NCI-H226 (cell line): Measurements from ENCODE around the gene ZNF385B.

Experiments used
- DNase-seq: peaks from one replicate; pipeline ENCODE4 v3.0.0-alpha.2; 2015

ZNF385B gene

DNA sequence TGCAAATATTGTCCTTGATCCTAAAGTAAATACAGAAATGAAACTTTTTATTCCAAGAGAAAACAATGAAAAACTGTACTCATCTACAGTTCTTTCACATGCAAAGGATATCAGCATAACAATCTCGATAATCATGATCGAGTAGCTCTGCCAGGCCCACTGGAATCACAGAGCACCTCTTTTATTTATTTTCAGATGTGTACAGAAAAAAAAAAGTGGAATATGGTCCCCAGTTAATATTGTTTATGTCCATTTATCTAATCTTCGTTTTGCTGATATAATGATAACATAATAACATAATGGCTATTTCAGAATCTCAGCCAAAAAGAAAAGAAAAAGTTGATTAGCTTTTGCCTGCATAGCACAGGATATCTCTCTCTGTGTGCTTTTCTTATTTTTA is 6.5 kb downstream of the ZNF385B start:
- DNase-seq: no peak

DNA sequence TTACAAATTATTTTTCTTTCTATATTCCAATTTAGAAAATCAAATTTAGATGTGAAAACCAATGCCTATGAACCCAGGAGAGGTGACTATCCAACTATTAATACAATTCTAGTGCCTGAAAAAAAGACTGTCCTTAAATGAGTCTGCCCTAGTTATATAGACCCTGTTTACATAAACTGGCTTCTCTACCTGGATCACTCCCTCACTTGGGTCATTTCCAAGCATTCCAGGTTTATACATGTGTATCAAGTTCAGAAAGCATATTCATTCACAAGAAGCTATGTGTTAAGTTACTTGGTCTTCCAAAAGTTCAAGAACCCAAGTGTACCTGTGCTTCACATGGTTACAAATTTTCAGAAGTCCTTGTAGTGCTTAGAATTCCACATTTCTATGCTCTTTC is 8.3 kb downstream of the ZNF385B start:
- DNase-seq: no peak

DNA sequence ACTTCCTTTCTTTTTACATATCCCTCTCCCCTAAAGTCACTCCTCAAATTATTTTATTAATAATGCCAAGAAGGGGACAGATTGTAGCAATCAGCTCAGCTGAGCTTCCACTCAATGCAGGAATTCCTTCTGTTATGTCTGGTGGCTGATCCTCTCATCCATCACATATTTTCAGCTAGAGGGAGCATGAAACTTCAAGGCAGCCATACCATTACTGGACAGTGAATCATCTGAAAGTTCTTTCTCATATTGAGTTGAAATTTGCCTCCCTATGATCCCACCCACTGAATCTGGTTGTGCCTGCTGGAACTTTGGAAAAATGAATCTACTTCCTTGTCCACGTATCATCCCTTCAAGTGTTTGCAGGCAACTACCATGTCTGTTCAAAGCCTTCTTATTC is 11.2 kb downstream of the ZNF385B start:
- peak; percentile 43 for DNase-seq

DNA sequence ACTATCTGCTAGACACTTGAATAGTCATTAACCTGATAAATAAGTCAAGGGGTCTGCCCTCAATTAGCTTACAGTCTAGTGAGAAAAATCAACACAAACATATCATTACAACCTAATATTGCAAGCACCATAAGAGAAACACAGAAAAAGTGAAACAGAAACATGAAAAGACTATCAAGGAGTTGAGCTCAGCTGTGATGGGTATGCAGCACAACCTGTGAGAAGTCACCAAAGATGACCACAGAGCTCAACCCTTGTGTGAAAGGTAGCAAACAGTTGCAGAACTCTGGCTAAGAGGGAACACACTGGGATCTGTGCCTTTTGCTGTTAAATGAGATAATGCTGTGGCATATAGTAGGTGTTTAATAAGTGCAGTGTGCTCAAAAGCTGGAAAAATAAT is 11.7 kb downstream of the ZNF385B start:
- no peak for DNase-seq

DNA sequence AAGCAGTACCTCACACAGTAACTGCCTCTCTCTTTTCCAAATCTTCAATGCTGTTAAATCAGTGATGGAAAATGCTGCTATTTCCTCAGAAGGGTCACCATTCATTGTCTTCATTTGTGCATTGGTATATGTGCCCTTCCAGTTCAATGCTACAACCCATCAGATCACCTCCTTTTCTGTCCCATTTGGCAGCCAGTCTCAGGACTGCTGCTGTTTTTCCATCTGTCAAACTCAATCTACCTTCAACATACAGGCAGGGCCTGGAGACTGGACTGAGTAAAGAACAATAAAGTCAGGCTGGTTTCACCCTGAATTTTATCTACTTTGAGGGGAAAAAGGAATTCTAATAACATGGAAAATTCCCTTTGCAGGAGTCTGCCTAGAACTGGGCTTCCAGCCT is 17.9 kb downstream of the ZNF385B start:
- no peak for DNase-seq

DNA sequence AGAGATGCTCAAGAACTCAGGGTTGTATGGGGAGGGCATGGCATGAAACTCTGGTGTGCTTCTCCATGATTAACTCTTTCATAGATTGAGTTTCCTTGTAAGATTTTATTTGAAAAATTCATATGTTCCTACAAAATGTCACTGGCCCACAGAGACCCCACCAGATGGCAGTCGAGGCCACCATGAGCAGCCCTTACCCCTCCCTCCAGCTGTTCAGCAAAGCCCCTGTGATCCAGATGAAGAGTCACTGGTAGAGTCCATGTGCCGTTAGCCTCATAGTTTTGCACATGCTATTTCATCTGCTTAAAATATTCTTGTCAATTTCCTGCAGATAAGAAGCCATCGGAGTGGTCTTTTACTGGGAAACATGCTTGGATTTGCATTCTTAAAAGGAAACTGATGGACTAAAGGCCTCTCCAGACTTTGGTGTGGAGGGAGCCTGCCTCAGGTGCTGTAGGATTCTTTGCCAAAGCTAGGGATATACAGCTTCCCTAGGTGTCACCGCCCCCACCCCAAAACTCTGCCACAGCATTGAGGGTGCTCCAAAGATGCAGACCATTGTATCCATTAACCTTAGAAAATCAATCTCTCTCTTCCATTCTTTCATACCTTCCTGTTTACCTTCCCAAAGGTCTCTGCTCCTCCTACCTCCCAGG is 18.8 kb downstream of the ZNF385B start:
- no peak for DNase-seq

DNA sequence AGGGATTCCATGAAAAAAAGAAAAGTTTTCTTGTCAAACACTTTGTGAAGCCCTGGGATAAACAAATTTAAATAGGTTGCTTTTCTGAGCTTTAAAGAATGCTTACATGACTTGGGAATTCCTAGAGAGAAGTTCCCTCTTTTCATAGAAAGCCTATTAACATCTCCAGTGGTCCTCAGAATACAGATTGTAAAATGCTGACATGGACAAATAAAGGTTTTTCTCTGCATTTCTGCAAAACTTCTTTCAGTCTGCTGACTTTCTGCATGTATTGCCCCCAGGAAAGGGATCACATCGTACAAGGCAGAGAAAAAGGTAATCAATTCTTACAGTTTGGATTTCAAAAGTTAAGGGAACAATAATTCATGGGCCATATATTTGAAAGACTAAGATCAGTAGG is 20.6 kb downstream of the ZNF385B start:
- no peak for DNase-seq

DNA sequence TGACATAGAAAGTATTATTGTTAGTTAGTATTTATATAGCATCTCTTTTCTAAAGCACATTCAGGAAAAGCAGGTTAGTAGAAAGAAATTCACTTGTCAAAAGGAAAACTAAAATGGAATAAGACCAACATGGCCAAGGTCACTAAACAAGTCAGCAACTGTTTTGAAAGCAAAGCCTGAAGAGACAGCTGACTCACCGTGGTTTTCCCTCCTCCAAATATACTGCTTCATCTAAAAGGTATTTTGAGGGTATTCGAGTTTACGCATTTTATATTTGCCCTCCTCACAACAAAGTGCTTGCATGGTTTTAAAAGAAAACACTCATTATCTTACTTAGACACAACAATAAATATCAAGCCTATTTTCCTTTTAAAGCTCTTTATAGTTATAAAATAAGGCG is 24.0 kb downstream of the ZNF385B start:
- DNase-seq: peak; percentile 59

DNA sequence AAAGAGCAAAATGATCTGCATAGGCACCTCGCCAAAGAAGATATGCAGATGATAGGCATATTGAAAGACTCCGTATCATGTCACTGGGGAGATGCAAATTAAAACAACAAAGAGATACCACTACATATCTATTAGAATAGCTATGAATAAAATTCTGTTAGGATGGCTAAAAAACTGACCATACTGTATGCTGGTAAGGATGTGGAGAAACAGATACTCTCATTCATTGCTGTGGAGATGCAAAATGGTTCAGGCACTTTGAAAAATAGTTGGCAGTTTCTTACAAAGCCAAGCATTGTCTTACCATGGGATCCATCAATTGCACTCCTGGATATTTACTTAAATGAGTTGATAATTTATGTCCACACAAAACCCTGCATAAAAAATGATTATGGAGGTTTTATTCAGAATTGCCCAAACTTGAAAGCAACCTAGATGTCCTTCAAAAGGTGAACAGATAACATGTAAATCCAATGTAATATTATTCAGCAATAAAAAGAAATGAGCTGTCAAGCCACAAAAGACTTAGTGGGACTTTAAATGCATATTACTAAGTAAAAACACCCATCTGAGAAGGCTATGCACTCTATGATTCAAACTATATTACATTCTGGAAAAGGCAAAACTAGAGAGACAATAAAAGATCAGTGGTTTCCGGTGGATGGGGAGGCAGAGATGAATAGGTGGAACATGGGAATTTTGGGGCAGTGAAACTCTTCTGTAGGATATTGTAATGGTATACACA is 31.2 kb downstream of the ZNF385B start:
- DNase-seq: no peak

DNA sequence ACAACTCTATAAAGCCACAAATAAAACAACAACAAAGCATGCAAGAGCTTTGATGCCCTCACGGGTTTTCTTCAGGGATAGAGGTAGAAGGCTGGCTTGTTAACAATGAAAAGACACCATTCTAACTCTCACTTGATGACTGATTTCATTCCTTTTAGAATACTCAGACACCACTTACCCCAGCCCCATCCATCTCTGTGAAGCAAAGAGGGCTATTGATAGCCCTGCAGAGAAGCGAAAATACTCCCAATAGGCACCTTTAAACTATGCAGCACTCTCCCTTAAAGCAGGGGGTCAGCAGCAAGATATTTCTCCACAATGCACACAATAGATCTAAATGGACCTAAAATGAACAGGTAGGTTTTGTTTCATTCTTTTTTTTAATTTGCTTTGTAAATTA is 35.1 kb downstream of the ZNF385B start:
- no peak for DNase-seq

DNA sequence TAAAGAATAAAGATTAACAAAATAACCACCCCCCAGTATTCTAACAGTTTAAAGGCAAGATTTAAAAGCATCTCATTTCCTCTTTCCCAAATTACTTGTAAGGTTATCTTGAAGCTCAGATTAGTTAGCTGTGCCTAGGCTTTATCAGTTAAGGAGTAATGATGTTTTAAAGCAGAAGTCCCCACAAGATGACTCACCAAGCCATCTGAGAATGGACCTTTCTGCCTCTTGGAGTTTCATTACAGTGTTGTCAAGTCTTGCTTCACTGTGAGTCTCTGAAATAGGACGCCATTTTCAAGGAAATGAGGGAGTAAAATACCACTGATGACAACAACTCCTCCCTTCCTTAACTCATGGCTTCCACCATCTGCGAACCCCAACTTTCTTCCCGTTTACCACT is 35.9 kb downstream of the ZNF385B start:
- no peak for DNase-seq

DNA sequence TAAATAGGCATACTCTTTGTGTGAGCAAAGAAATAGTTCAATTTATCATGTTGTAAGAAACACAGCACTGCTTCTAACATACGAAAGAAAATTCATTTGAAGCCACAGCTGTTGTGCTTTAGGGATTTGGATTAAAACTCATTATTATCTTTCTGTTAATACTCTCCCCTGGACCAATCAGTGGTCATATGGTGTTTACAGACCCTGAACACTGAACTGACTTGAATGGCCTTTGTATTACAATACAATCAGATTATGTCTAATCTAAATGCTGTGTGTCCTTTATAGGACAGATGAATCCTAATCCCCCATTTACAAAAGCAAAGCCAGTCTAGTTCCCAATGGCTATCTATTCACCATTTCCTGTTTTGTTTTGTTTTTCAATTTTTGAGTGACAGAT is 36.5 kb downstream of the ZNF385B start:
- DNase-seq: no peak

DNA sequence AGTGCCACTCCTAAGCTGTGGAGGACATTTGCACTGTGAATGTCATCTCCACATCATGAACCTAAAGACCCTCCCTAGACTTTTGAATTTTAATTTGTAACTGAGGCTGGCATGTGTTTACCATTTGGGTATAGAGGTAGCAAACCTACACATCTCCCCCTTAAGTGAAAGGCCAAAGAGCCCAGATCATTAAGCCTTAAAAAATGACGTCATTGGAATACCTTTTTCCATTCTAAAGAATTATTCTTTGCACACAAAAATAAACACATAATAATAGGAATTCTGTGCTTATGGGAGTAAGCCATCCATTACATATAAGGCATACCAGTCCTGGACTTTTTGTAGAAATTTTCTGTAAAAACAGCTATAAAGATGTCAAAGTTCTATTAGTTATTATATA is 38.9 kb downstream of the ZNF385B start:
- no peak for DNase-seq

DNA sequence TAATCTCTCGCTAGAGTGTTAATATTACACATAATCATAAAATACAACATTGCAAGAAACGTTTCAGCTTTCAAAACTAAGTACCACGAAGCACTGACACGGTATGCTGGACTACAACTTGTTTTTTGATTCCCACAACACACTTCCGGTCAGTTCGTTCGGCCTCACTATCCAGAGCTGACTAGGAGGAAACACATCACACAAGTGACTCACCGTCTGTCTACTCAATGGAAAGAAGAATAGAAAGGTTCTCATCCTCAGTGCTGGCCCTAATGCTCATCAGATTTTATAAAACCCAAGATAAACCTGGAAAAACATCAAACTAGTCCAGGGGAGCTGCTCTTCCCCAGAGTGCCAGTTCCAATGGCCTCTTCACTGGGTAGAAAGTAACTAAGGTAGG is 42.9 kb downstream of the ZNF385B start:
- peak; percentile 22 for DNase-seq

DNA sequence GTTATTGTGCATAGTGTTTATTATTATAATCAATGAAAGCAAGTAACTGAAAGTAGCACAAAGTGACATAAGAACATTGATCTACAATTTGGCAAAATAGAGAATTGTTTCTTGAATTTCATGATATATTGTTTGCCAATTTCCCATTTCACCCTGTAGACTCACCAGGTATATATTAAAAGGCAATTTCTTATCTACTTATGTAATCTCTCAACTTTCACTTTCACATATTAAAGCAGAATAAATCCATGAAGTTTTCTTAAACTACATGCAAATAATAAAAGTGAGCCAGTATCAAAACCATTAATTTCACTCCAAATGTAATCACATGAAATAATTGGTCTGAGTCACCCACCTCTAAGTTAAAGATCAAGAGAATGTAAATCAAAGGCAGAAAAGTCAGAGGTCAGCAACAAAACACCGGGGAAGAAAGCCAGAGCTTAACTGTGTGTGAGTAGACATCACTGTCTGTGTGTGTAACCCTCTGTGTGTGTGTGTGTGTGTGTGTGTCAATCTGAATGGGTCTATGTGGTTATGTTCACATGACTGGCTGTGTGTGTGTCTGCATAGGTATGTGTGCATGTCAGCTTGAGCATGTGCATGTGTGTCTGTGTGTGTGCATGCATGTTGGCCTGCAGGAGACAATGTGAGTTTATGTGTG is 44.1 kb downstream of the ZNF385B start:
- no peak for DNase-seq

DNA sequence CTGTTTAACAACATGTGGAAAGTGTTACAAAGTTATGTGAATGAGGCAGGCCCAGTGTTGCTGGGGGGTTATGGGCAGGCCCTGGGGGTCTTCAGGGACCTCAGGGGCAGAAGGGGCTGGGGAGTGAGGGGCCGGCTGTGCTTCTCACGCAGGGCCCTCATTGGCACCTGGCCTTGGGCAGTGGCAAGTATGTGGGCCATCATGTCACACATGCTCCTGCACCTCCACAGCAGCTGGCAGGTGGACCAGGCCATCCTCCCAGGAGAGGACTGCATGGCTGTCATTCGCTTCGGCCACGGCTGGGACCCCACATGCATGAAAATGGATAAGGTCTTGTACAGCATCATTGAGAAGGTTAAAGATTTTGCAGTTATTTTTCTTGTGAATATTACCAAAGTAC is 47.4 kb downstream of the ZNF385B start:
- DNase-seq: no peak

DNA sequence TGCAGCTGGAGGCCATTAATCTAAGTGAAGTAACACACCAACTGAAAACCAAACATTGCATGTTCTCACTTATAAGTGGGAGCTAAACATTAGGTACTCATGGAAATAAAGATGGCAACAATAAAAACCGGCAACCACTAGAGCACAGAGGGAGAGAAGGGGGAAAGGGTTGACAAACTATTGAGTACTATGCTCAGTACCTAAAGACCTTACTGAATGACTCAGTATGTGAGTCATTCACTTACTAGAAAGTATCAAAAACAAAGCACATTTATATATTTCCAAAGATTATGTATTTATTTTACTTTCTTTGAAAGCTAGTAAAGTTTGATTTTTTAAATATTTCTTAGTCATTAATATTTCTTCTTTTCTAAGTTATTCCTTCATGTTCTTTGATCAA is 48.9 kb downstream of the ZNF385B start:
- DNase-seq: no peak

DNA sequence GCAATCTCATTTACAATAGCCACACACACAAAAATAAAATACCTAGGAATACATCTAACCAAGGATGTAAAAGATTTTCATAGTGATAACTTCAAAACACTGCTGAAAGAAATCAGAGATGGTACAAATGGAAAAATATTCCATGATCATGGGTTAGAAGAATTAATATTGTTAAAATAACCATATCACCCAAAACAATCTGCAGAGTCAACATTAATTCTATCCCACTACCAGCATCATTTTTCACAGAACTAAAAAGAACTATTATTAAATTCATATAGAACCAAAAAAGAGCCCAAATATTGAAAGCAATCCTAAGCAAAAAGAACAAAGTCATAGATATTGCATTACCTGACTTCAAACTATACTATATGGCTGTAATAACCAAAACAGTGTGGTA is 50.4 kb downstream of the ZNF385B start:
- no peak for DNase-seq

DNA sequence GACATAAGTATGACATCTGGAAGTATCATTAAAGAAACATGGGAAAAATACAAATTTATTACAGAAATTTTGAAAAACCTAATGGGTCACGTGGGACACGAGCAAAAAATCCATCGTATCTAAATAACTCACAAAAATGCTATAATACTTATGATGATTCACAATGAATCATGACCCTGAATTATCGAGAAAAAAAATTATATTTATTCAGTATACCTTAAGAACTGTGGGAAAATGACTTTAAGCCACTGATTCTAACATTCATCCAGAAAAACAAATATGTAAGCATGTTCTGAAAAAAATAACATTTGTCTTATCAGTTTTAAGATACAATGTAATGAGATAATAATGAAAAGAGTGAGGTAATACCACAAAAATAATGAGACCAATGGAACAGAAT is 51.8 kb downstream of the ZNF385B start:
- DNase-seq: no peak

DNA sequence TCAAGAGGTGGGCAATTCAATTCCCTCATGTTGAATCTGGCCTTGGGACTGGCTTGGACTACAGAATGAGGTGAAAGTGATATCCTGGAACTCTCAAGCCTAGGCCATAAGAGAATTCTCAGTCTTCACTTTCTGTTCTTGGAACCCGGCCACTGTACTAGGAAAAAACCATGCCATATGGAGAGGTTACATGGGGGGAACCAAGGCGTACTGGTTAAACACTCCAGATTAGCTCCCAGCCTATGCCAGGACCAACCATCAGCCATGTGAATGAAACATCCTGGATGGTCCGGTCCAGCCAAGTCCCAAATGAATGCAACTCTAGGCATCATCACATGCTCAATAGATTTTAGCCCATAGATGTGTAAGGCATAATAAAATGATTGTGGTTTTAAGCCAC is 56.4 kb downstream of the ZNF385B start:
- no peak for DNase-seq

DNA sequence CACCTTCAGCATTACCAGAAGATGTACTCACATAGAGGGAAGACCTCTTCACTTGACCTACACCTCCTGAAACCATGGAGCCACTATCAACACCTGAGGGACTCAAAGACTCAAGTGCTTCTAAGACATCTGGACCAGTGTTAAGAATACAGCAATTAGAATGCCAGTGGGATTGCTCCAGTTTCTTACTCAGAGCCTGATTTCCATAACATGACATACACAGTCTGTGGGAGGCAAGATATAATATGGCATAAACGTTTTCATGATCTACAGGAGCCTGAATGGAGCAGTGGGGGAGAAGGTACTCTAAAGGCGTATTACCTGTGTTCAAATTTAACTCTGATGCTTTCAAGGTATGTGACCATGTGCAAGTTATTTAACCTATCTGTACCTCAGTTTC is 57.2 kb downstream of the ZNF385B start:
- DNase-seq: no peak

DNA sequence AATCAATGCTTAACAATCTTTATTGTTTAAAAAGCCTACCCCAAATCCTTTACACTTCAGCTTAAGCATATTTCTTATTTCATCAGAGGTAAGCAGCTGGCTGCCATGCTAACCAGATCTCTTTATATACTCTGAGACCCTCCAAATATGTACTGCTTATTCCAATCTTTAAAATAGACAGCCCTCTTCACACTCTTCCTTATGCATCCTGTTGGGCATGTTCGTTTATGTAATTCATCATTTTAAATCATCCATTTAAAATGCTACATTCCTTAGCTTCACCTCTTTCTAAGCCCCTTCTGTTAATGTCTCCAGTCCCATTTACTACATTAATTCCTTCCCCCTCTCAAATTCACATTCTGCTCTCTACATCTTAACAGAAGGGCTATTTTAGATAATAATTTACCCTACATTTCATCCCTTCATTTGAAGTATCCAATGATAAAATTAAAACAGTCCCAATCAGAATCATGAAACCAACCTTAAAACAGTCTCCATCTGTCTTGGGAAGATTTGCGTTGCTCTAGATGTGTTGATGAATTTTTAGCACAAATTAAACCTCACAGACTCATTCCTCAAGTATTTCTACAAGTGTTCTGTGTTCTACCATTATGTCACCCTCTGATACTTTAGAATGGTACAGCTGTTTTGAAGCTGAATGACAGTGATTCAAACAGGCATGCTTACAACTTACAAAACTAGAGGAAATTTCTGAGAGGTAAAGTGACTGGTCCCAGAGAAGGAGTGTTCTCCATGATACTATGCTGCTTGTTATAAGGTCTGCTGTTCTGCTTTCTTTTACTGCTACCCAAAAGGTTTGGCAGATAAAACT is 59.1 kb downstream of the ZNF385B start:
- no peak for DNase-seq

DNA sequence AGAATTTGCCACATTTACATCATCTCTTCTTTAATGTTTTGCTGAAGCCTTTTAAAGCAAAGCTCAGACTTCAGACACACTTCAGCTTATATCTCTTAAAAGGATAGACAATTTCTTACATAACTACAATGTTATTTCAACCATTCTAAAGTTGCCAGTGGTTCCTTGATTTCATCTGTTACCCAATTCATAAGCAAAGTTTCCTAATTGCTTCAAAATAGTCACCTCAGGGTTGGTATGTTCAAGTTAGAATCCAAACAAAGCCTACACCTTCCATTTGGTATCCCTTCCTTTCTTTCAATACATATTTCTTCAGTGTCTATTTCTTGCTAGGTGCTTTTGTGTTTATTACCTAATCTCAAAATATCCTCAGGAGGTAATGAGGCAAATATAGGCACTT is 60.6 kb downstream of the ZNF385B start:
- peak; percentile 7 for DNase-seq
